Upper lobe of left lung (tissue), 4 donors: ENCODE data around the gene ZC2HC1C.

ENCODE experiments used
- CTCF ChIP-seq, 6 experiments: fragments of 450-650 bp in 4 of 6; fragments of 200-600 bp in 2 of 6; sonication (generic) in 2 of 6; IDR thresholded peaks; one replicate each; pipeline ENCODE4 v1.5.1; 2016 to 2019; ENCODE audit warnings: antibody characterized with exemption in 6 of 6
- EP300 ChIP-seq, 4 donors: sonication (generic); formaldehyde crosslinking; IDR thresholded peaks; one replicate each; pipeline ENCODE4 v1.5.1; 2017; ENCODE audit warnings: antibody characterized with exemption in 4 of 4, control low read depth in 2 of 4
- POLR2AphosphoS5 ChIP-seq, 2 donors: sonication (generic); formaldehyde crosslinking; IDR thresholded peaks; one replicate each; pipeline ENCODE4 v1.5.1; 2017; ENCODE audit warnings: antibody characterized with exemption in 2 of 2

- TF ChIP-seq EP300 (IDR thresholded peaks at IDR 0.05) (peak in 2 of 4 donors; percentile 17 to 79), POLR2AphosphoS5 (IDR thresholded peaks at IDR 0.05) (peak; percentile 36 to 61), CTCF (IDR thresholded peaks at IDR 0.05) (no peak)
Observed at GRCh38 chr14:75025082-75025481, 44.4 kb upstream of the ZC2HC1C start.
